PFSK-1 (cell line): Measurements from ENCODE around the gene MEP1A.

Experiments
- FOXP2 ChIP-seq: optimal IDR thresholded peaks from 2 replicates; pipeline ENCODE3; 2011; ENCODE audit warnings: borderline replicate concordance, control low read depth, inconsistent platforms; ENCODE audit not compliant: insufficient read depth; ENCODE audit errors: extremely low read length, extremely low read depth
- POLR2AphosphoS5 ChIP-seq: IDR thresholded peaks from 2 replicates; pipeline ENCODE4 v1.6.1; 2012; ENCODE audit warnings: low read depth, mild to moderate bottlenecking, control low read depth, low read length, moderate library complexity
- SIN3A ChIP-seq: IDR thresholded peaks from 2 replicates; pipeline ENCODE4 v1.6.1; 2012; ENCODE audit warnings: mild to moderate bottlenecking, low read length, moderate library complexity, borderline replicate concordance; ENCODE audit not compliant: insufficient read depth
- TAF1 ChIP-seq: IDR thresholded peaks from 2 replicates; pipeline ENCODE4 v1.6.1; 2012; ENCODE audit warnings: low read length, control low read depth, borderline replicate concordance; ENCODE audit not compliant: insufficient read depth
- TF ChIP-seq, protein P1 (sequence below), 2 experiments: IDR thresholded peaks; 2 replicates each; pipeline versions ENCODE4 v1.6.1 to v1.8.0; 2011 to 2012; ENCODE audit warnings: low read depth in 2 of 2, low read length in 2 of 2, control low read depth in 1 of 2, inconsistent platforms in 1 of 2, mild to moderate bottlenecking in 1 of 2, moderate library complexity in 1 of 2; ENCODE audit not compliant: insufficient read depth in 1 of 2

The MEP1A gene

DNA sequence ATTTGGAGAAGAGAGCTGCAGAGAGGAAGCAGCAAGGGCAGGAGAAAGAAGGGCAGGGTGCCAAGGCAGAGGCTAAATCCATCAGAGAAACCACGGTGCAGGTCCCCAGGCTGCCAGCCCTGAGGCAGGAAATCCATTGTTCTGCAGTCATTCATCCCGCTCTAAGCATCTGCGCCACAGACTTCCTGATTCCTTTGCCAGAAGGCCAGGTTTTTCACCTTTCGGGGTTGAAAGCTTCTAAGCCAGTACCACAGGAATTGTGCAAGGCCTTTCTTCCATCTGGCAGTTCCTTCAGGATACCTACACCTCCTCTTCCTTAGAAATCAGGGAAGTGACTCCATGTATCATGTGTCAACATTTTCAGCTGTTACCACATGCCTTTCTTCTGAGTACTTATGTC lies 82.9 kb downstream of the MEP1A start:
- TF ChIP-seq TAF1 (no peak), FOXP2 (no peak), POLR2AphosphoS5 (no peak), SIN3A (no peak)
- TF ChIP-seq, protein P1, sequence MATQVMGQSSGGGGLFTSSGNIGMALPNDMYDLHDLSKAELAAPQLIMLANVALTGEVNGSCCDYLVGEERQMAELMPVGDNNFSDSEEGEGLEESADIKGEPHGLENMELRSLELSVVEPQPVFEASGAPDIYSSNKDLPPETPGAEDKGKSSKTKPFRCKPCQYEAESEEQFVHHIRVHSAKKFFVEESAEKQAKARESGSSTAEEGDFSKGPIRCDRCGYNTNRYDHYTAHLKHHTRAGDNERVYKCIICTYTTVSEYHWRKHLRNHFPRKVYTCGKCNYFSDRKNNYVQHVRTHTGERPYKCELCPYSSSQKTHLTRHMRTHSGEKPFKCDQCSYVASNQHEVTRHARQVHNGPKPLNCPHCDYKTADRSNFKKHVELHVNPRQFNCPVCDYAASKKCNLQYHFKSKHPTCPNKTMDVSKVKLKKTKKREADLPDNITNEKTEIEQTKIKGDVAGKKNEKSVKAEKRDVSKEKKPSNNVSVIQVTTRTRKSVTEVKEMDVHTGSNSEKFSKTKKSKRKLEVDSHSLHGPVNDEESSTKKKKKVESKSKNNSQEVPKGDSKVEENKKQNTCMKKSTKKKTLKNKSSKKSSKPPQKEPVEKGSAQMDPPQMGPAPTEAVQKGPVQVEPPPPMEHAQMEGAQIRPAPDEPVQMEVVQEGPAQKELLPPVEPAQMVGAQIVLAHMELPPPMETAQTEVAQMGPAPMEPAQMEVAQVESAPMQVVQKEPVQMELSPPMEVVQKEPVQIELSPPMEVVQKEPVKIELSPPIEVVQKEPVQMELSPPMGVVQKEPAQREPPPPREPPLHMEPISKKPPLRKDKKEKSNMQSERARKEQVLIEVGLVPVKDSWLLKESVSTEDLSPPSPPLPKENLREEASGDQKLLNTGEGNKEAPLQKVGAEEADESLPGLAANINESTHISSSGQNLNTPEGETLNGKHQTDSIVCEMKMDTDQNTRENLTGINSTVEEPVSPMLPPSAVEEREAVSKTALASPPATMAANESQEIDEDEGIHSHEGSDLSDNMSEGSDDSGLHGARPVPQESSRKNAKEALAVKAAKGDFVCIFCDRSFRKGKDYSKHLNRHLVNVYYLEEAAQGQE (IDR thresholded peaks at IDR 0.05; ENCODE audit: insufficient read depth in 1 of 2, low read depth in 2 of 2, low read length in 2 of 2) = no peak

- no peak for TF ChIP-seq SIN3A
- no peak for TF ChIP-seq FOXP2
- TF ChIP-seq, protein P1 (IDR thresholded peaks at IDR 0.05; ENCODE audit: insufficient read depth in 1 of 2, low read depth in 2 of 2, low read length in 2 of 2) = no peak
- TF ChIP-seq TAF1 = no peak
- TF ChIP-seq POLR2AphosphoS5 = no peak
Observed at GRCh38 chr6:46879003-46879402, 85.8 kb downstream of the MEP1A start.

DNA sequence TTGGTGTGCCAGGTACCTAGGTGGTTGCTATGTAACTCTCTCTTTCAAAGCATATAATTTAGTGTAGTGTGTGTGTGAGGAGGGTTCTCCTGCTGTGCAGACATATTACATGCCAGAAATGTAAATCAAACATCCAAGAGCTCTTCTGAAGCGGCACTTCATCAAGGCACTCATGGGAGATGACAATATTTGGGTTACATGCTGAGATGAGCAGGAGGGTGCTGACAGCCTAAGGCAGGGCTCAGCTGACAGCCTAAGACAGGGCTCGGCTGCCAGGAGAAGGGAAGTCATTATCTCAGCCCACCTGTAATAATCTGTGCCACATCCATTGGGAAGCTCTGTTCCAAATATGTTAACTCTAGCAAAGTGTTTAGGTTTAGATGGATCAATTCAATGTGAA lies 89.5 kb downstream of the MEP1A start:
- TF ChIP-seq TAF1 = no peak
- TF ChIP-seq, protein P1 (IDR thresholded peaks at IDR 0.05; ENCODE audit: insufficient read depth in 1 of 2, low read depth in 2 of 2, low read length in 2 of 2) = no peak
- TF ChIP-seq SIN3A = no peak
- TF ChIP-seq FOXP2 = no peak
- TF ChIP-seq POLR2AphosphoS5 = no peak

DNA sequence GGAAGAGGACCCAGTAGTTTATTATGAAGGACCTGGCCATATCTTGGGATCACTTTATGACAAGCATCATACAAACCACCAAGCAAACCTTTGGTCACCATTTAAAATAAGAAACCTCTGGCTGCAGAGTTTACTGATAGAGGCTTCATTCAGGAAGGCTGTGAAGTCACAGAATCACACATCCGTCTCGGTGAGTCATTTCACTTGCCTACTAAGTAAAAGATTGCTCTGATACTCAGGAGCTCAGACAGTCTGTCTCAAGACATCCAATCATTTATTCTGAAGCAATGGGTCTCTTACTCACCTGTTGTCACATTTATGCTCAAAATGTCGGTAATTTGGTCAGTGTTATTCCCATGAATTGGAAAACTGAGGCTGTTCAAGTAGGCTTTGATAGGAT lies 94.8 kb downstream of the MEP1A start:
- TF ChIP-seq, protein P1 (IDR thresholded peaks at IDR 0.05; ENCODE audit: insufficient read depth in 1 of 2, low read depth in 2 of 2, low read length in 2 of 2) = no peak
- TF ChIP-seq FOXP2 (no peak), POLR2AphosphoS5 (no peak), SIN3A (no peak), TAF1 (no peak)

DNA sequence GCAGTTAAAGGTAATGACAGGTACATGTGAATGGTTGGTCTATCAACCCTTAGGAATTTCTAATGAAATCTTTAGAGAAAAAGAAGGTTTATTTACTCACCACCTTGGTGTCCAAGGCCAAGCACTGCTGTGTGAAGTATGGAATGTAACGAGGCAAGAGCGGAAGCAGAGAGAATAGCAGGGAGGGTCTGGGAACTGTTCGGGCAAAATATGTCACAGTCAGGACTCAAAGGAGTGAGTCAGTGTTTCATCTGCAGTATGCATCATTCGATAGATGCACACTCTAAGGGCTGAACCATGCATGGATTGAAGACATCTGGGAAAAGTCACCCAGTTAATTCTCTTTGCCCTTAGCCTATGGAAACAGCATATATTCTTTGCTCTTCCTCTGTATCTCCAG lies 95.4 kb downstream of the MEP1A start:
- TF ChIP-seq TAF1 (no peak), SIN3A (no peak), FOXP2 (no peak), POLR2AphosphoS5 (no peak)
- TF ChIP-seq, protein P1 (IDR thresholded peaks at IDR 0.05; ENCODE audit: insufficient read depth in 1 of 2, low read depth in 2 of 2, low read length in 2 of 2) = no peak
